ENCODE data around the gene ENDOD1. TPM values are rescaled to one million over a fixed set of nuclear protein-coding genes. Genes with fewer than 3 reads are reported as not detected.

ENDOD1 gene
- total and polyA plus RNA-seq, 4 donors, result 2.2 to 35.6 (median 5.9) TPM

- Histone ChIP-seq H3K27me3 (ENCODE audit: control insufficient read depth in 4 of 4, insufficient read depth in 4 of 4, low read length in 3 of 4) (peaks cover 0 to 13% (median 0%) of the 10 kb centered on the region in 4 donors), H3K9ac (ENCODE audit: low read depth in 1 of 2, low read length in 2 of 2) (no peak overlapping the region), H3K4me1 (ENCODE audit: control insufficient read depth in 4 of 4, insufficient read depth in 4 of 4, low read length in 3 of 4) (no peaks in the 10 kb centered on the region), H3K4me3 (ENCODE audit: low read depth in 1 of 3, low read length in 3 of 3) (no peak overlapping the region), H3K36me3 (ENCODE audit: control insufficient read depth in 4 of 4, insufficient read depth in 3 of 4, low read depth in 1 of 4, low read length in 3 of 4) (no peaks in the 10 kb centered on the region), H3K9me3 (ENCODE audit: control insufficient read depth in 4 of 4, low read length in 3 of 4) (no peaks in the 10 kb centered on the region), H3K27ac (ENCODE audit: low read depth in 1 of 2, low read length in 2 of 2) (no peak overlapping the region)
- TF ChIP-seq RAD21 (IDR thresholded peaks at IDR 0.05), result no peak
- TF ChIP-seq FOXA1 (IDR thresholded peaks at IDR 0.05), result no peak
- no peak for TF ChIP-seq HNF4A (conservative IDR thresholded peaks at IDR 0.05)
- TF ChIP-seq EGR1 (IDR thresholded peaks at IDR 0.05; ENCODE audit: low read depth in 2 of 2), result no peak
- no peak for TF ChIP-seq FOXA2 (IDR thresholded peaks at IDR 0.05)
- TF ChIP-seq, protein P1, sequence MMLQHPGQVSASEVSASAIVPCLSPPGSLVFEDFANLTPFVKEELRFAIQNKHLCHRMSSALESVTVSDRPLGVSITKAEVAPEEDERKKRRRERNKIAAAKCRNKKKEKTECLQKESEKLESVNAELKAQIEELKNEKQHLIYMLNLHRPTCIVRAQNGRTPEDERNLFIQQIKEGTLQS (IDR thresholded peaks at IDR 0.05), result no peak
- no peak for TF ChIP-seq JUND (IDR thresholded peaks at IDR 0.05)
- TF ChIP-seq TAF1 (conservative IDR thresholded peaks at IDR 0.05), result no peak
- no peak for TF ChIP-seq RXRA (IDR thresholded peaks at IDR 0.05)
- TF ChIP-seq, protein P2, sequence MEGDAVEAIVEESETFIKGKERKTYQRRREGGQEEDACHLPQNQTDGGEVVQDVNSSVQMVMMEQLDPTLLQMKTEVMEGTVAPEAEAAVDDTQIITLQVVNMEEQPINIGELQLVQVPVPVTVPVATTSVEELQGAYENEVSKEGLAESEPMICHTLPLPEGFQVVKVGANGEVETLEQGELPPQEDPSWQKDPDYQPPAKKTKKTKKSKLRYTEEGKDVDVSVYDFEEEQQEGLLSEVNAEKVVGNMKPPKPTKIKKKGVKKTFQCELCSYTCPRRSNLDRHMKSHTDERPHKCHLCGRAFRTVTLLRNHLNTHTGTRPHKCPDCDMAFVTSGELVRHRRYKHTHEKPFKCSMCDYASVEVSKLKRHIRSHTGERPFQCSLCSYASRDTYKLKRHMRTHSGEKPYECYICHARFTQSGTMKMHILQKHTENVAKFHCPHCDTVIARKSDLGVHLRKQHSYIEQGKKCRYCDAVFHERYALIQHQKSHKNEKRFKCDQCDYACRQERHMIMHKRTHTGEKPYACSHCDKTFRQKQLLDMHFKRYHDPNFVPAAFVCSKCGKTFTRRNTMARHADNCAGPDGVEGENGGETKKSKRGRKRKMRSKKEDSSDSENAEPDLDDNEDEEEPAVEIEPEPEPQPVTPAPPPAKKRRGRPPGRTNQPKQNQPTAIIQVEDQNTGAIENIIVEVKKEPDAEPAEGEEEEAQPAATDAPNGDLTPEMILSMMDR (IDR thresholded peaks at IDR 0.05; ENCODE audit: low read depth, low read length, missing input control), result no peak
- TF ChIP-seq REST (IDR thresholded peaks at IDR 0.05), result no peak
- TF ChIP-seq GABPA (IDR thresholded peaks at IDR 0.05 in 1 of 2, conservative IDR thresholded peaks at IDR 0.05 in 1 of 2), result no peak
- TF ChIP-seq SP1 (IDR thresholded peaks at IDR 0.05), result no peak
- TF ChIP-seq, protein P3, sequence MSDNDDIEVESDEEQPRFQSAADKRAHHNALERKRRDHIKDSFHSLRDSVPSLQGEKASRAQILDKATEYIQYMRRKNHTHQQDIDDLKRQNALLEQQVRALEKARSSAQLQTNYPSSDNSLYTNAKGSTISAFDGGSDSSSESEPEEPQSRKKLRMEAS (IDR thresholded peaks at IDR 0.05), result no peak
- no peak for TF ChIP-seq YY1 (IDR thresholded peaks at IDR 0.05)
- TF ChIP-seq, protein P4, sequence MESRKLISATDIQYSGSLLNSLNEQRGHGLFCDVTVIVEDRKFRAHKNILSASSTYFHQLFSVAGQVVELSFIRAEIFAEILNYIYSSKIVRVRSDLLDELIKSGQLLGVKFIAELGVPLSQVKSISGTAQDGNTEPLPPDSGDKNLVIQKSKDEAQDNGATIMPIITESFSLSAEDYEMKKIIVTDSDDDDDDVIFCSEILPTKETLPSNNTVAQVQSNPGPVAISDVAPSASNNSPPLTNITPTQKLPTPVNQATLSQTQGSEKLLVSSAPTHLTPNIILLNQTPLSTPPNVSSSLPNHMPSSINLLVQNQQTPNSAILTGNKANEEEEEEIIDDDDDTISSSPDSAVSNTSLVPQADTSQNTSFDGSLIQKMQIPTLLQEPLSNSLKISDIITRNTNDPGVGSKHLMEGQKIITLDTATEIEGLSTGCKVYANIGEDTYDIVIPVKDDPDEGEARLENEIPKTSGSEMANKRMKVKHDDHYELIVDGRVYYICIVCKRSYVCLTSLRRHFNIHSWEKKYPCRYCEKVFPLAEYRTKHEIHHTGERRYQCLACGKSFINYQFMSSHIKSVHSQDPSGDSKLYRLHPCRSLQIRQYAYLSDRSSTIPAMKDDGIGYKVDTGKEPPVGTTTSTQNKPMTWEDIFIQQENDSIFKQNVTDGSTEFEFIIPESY (IDR thresholded peaks at IDR 0.05), result no peak
- no peak for TF ChIP-seq NR2F2 (IDR thresholded peaks at IDR 0.05)
- no peak for TF ChIP-seq HNF4G (IDR thresholded peaks at IDR 0.05)
- 48% methylated on average over 4 of the region's 4 CpGs for WGBS
- DNase-seq (ENCODE audit: low spot score), result no peak
These were observed 45.6 kb upstream of the ENDOD1 start for GRCh38 chr11:95044010-95044409.

All from liver (tissue), 9 donors.